ENCODE data around the gene CCDC78.
"Not testable (repeated sequence)": the region's sequence is repeated elsewhere in the genome, so short reads cannot be mapped to it uniquely, and the experiment has no call there.

CCDC78 gene

GRCh38 chr16:694187-694862 is 31.9 kb downstream of the CCDC78 start:
- DNase-seq (ENCODE audit: low read depth, low spot score) = no peak

- no peak for DNase-seq (ENCODE audit: low read depth, low spot score)
Observed at GRCh38 chr16:693766-694165, 32.5 kb downstream of the CCDC78 start.

- DNase-seq (ENCODE audit: low read depth, low spot score) = no peak
Observed at GRCh38 chr16:693364-693763, 32.9 kb downstream of the CCDC78 start.

GRCh38 chr16:692356-693108 is 33.7 kb downstream of the CCDC78 start:
- DNase-seq (ENCODE audit: low read depth, low spot score) = no peak

- DNase-seq (ENCODE audit: low read depth, low spot score) = not testable (repeated sequence)
Observed at GRCh38 chr16:691242-691641, 35.0 kb downstream of the CCDC78 start.

- no peak for DNase-seq (ENCODE audit: low read depth, low spot score)
Observed at GRCh38 chr16:689175-689897, 36.9 kb downstream of the CCDC78 start.

GRCh38 chr16:687499-687898 is 38.7 kb downstream of the CCDC78 start:
- DNase-seq (ENCODE audit: low read depth, low spot score) = no peak

GRCh38 chr16:686459-687260 is 39.6 kb downstream of the CCDC78 start:
- no peak for DNase-seq (ENCODE audit: low read depth, low spot score)

- DNase-seq (ENCODE audit: low read depth, low spot score) = peak; percentile 61
Observed at GRCh38 chr16:685967-686366, 40.3 kb downstream of the CCDC78 start.

- DNase-seq (ENCODE audit: low read depth, low spot score) = no peak
Observed at GRCh38 chr16:684961-685696, 41.1 kb downstream of the CCDC78 start.

GRCh38 chr16:684071-684794 is 42.0 kb downstream of the CCDC78 start, which contains the start of gene JMJD8:
JMJD8 (minus strand) TSS chr16:684334; CDS start chr16:684319, 15 bp downstream.
- peak; percentile 99 for DNase-seq (ENCODE audit: low read depth, low spot score)

GRCh38 chr16:683396-684070 is 42.7 kb downstream of the CCDC78 start:
- no peak for DNase-seq (ENCODE audit: low read depth, low spot score)

- DNase-seq (ENCODE audit: low read depth, low spot score) = no peak
Observed at GRCh38 chr16:682493-683395, 43.5 kb downstream of the CCDC78 start.

GRCh38 chr16:681746-682427 is 44.4 kb downstream of the CCDC78 start:
- no peak for DNase-seq (ENCODE audit: low read depth, low spot score)

GRCh38 chr16:680967-681745 is 45.1 kb downstream of the CCDC78 start:
- DNase-seq (ENCODE audit: low read depth, low spot score) = peak; percentile 62

- DNase-seq (ENCODE audit: low read depth, low spot score) = no peak
Observed at GRCh38 chr16:680625-680945, 45.7 kb downstream of the CCDC78 start.
